Mucosa of rectum (tissue), 2 donors: ENCODE results near the gene SCARB2.

Experiments
- H3K27ac ChIP-seq, 2 donors: one replicate each; pipeline ENCODE4 v1.7.0; 2013; ENCODE audit warnings: inconsistent platforms in 2 of 2, low read depth in 2 of 2, low read length in 2 of 2
- H3K27me3 ChIP-seq, 2 donors: one replicate each; pipeline ENCODE4 v1.7.0; 2013; ENCODE audit warnings: low read length in 2 of 2; ENCODE audit not compliant: control insufficient read depth in 2 of 2, insufficient read depth in 2 of 2
- H3K36me3 ChIP-seq, 2 donors: one replicate each; pipeline ENCODE4 v1.7.0; 2013; ENCODE audit warnings: low read length in 2 of 2; ENCODE audit not compliant: control insufficient read depth in 2 of 2, insufficient read depth in 2 of 2
- H3K4me1 ChIP-seq, 2 donors: one replicate each; pipeline ENCODE4 v1.7.0; 2013; ENCODE audit warnings: low read length in 2 of 2, mild to moderate bottlenecking in 1 of 2; ENCODE audit not compliant: control insufficient read depth in 2 of 2, insufficient read depth in 2 of 2
- H3K4me3 ChIP-seq, 2 donors: one replicate each; pipeline ENCODE4 v1.7.0; 2013; ENCODE audit warnings: low read length in 2 of 2
- H3K9ac ChIP-seq, 2 donors: one replicate each; pipeline ENCODE4 v1.7.0; 2013; ENCODE audit warnings: low read length in 2 of 2, low read depth in 1 of 2, mild to moderate bottlenecking in 1 of 2
- H3K9me3 ChIP-seq, 2 donors: one replicate each; pipeline ENCODE4 v1.7.0; 2013; ENCODE audit warnings: low read length in 2 of 2; ENCODE audit not compliant: control insufficient read depth in 2 of 2
- donor health status: healthy.
- donor health status: Normal muscosa, but diverticular disease.

Gene SCARB2

DNA sequence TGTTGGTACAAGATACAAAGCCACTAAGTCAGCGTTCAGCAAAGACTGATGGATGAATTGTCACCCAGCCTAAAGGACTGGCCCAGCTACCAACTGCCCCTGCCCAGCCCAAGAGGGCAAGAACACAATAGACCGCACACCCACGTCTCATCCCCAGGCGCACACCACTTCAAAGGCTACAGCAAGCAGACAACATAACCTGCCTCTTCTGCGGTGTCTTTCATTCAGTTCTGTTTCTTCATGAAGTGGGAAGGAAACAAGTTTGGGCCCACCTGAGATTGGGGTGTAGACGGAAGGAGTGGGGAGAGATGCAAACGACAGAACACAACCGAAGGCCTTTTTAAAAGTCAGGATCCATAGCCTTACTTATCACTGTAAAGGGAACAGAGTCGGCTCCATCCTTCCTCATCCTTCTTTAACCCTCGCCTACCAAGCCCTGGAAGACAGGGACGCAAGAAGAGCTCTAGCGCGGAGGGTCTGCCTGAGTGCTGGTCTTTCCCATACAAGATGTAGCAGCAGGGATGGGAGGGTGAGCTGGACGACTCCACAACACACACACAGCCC, 691 bp downstream of the SCARB2 start:
- Histone ChIP-seq H3K27me3 (no peaks in the 10 kb centered on the region), H3K27ac (peak overlapping the region; percentile 97), H3K9ac (peak overlapping the region; percentile 89 to 98), H3K9me3 (no peaks in the 10 kb centered on the region), H3K36me3 (peaks cover 0 to 5% of the 10 kb centered on the region in 2 donors), H3K4me3 (peak overlapping the region; percentile 94 to 95), H3K4me1 (peaks cover 49 to 79% of the 10 kb centered on the region in 2 donors)

- no peaks in the 10 kb centered on the region for H3K27me3 ChIP-seq
- peaks cover 0 to 5% of the 10 kb centered on the region in 2 donors for H3K36me3 ChIP-seq
- no peaks in the 10 kb centered on the region for H3K9me3 ChIP-seq
- H3K4me1 ChIP-seq = peaks cover 51 to 83% of the 10 kb centered on the region in 2 donors
- H3K9ac ChIP-seq = peak overlapping the region; percentile 89 to 98
- peak overlapping the region; percentile 97 for H3K27ac ChIP-seq
- H3K4me3 ChIP-seq = peak overlapping the region; percentile 94 to 95
These were observed 1.6 kb downstream of the SCARB2 start for GRCh38 chr4:76211769-76212708.

- peaks cover 0 to 5% of the 10 kb centered on the region in 2 donors for H3K36me3 ChIP-seq
- H3K4me3 ChIP-seq = no peak overlapping the region
- H3K4me1 ChIP-seq = peaks cover 50 to 72% of the 10 kb centered on the region in 2 donors
- no peaks in the 10 kb centered on the region for H3K27me3 ChIP-seq
- peak overlapping the region; percentile 40 to 97 for H3K27ac ChIP-seq
- peak overlapping the region in 1 of 2 donors; percentile 27 for H3K9ac ChIP-seq
- no peaks in the 10 kb centered on the region for H3K9me3 ChIP-seq
These were observed 3.2 kb downstream of the SCARB2 start for GRCh38 chr4:76210452-76210851.

- peak overlapping the region in 1 of 2 donors; percentile 27 for H3K9ac ChIP-seq
- no peaks in the 10 kb centered on the region for H3K9me3 ChIP-seq
- peak overlapping the region; percentile 59 to 97 for H3K27ac ChIP-seq
- H3K4me1 ChIP-seq = peaks cover 44 to 68% of the 10 kb centered on the region in 2 donors
- H3K27me3 ChIP-seq = no peaks in the 10 kb centered on the region
- no peak overlapping the region for H3K4me3 ChIP-seq
- H3K36me3 ChIP-seq = peaks cover 0 to 5% of the 10 kb centered on the region in 2 donors
These were observed 3.7 kb downstream of the SCARB2 start for GRCh38 chr4:76209881-76210280.

- no peaks in the 10 kb centered on the region for H3K9me3 ChIP-seq
- H3K27ac ChIP-seq = peak overlapping the region; percentile 86 to 87
- no peaks in the 10 kb centered on the region for H3K27me3 ChIP-seq
- H3K9ac ChIP-seq = peak overlapping the region; percentile 14 to 48
- peaks cover 0 to 5% of the 10 kb centered on the region in 2 donors for H3K36me3 ChIP-seq
- H3K4me3 ChIP-seq = peak overlapping the region; percentile 14 to 60
- peaks cover 35 to 64% of the 10 kb centered on the region in 2 donors for H3K4me1 ChIP-seq
These were observed 5.4 kb downstream of the SCARB2 start for GRCh38 chr4:76208005-76208765.

DNA sequence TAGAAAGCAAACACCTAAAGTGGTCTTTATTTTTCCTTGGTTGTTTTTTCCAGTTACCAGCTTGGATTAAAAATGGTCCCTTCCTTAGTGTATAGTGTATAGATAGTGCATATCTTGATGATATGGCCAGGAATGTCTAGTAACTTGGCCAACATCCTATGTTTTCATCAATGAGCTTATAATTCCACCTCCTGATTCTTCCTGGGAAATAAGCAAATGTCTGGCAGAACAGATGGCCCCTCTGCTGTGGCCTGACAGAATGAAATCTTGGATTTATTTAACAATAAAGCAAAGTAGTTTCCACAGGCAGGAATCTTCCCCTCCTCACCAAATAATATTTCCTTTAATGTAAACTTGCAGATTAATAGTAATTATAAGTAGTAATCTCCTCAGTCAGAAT, 6.1 kb downstream of the SCARB2 start:
- peaks cover 35 to 59% of the 10 kb centered on the region in 2 donors for H3K4me1 ChIP-seq
- no peaks in the 10 kb centered on the region for H3K9me3 ChIP-seq
- peak overlapping the region in 1 of 2 donors; percentile 20 for H3K9ac ChIP-seq
- no peaks in the 10 kb centered on the region for H3K27me3 ChIP-seq
- peak overlapping the region; percentile 86 to 87 for H3K27ac ChIP-seq
- peaks cover 0 to 5% of the 10 kb centered on the region in 2 donors for H3K36me3 ChIP-seq
- H3K4me3 ChIP-seq = no peak overlapping the region

GRCh38 chr4:76206222-76206942, 7.2 kb downstream of the SCARB2 start:
- H3K27ac ChIP-seq = peak overlapping the region; percentile 23 to 27
- H3K4me3 ChIP-seq = no peak overlapping the region
- no peak overlapping the region for H3K9ac ChIP-seq
- no peaks in the 10 kb centered on the region for H3K9me3 ChIP-seq
- H3K27me3 ChIP-seq = no peaks in the 10 kb centered on the region
- peaks cover 0 to 5% of the 10 kb centered on the region in 2 donors for H3K36me3 ChIP-seq
- peaks cover 28 to 50% of the 10 kb centered on the region in 2 donors for H3K4me1 ChIP-seq

- H3K4me3 ChIP-seq = no peak overlapping the region
- H3K36me3 ChIP-seq = peaks cover 0 to 5% of the 10 kb centered on the region in 2 donors
- peak overlapping the region in 1 of 2 donors; percentile 27 for H3K27ac ChIP-seq
- no peaks in the 10 kb centered on the region for H3K27me3 ChIP-seq
- H3K9ac ChIP-seq = no peak overlapping the region
- peaks cover 32 to 50% of the 10 kb centered on the region in 2 donors for H3K4me1 ChIP-seq
- H3K9me3 ChIP-seq = no peaks in the 10 kb centered on the region
These were observed 8.1 kb downstream of the SCARB2 start for GRCh38 chr4:76205476-76205875.

- no peaks in the 10 kb centered on the region for H3K27me3 ChIP-seq
- no peak overlapping the region for H3K4me3 ChIP-seq
- no peak overlapping the region for H3K9ac ChIP-seq
- H3K9me3 ChIP-seq = no peaks in the 10 kb centered on the region
- peaks cover 38 to 50% of the 10 kb centered on the region in 2 donors for H3K4me1 ChIP-seq
- no peak overlapping the region for H3K27ac ChIP-seq
- peaks cover 0 to 5% of the 10 kb centered on the region in 2 donors for H3K36me3 ChIP-seq
These were observed 8.7 kb downstream of the SCARB2 start for GRCh38 chr4:76204936-76205335.
